Thyroid gland (tissue), 4 donors: Measurements from ENCODE around the gene FAM47E. TPM values are rescaled to one million over a fixed set of nuclear protein-coding genes. Genes with fewer than 3 reads are reported as not detected.

ENCODE experiments used
- DNase-seq, 2 donors: peaks; one replicate each; pipeline ENCODE4 v3.0.0-alpha.2; 2019
- H3K27ac ChIP-seq, 3 donors: fragments of 200-600 bp; sonication (generic); 1 replicate in 2 of 3; 2 replicates in 1 of 3; pipeline ENCODE4 v1.5.1; 2016 to 2019; ENCODE audit warnings: mild to moderate bottlenecking in 1 of 3, moderate library complexity in 1 of 3
- H3K27me3 ChIP-seq: fragments of 200-600 bp; sonication (generic); one replicate; pipeline ENCODE4 v1.5.1; 2019
- H3K36me3 ChIP-seq, 2 donors: fragments of 200-600 bp; sonication (generic); one replicate each; pipeline ENCODE4 v1.5.1; 2016 to 2019
- H3K4me1 ChIP-seq, 2 donors: fragments of 200-600 bp; sonication (generic); one replicate each; pipeline ENCODE4 v1.5.1; 2017 to 2019
- H3K4me3 ChIP-seq, 3 donors: fragments of 200-600 bp; sonication (generic); replicated peaks in 1 of 3; 1 replicate in 2 of 3; 2 replicates in 1 of 3; pipeline ENCODE4 v1.5.1; 2016; ENCODE audit warnings: mild to moderate bottlenecking in 1 of 3
- H3K9me3 ChIP-seq: fragments of 200-600 bp; sonication (generic); one replicate; pipeline ENCODE4 v1.5.1; 2017
- CTCF ChIP-seq, 6 experiments: fragments of 200-600 bp in 3 of 6; fragments of 450-650 bp in 3 of 6; sonication (generic) in 3 of 6; IDR thresholded peaks; one replicate each; pipeline ENCODE4 v1.5.1; 2016 to 2019; ENCODE audit warnings: antibody characterized with exemption in 6 of 6, mild to moderate bottlenecking in 2 of 6, inconsistent platforms in 1 of 6, moderate library complexity in 1 of 6
- POLR2A ChIP-seq, 2 donors: fragments of 450-650 bp; IDR thresholded peaks; one replicate each; pipeline ENCODE4 v1.6.1; 2017; ENCODE audit warnings: antibody characterized with exemption in 2 of 2, mild to moderate bottlenecking in 2 of 2, moderate library complexity in 1 of 2
- WGBS, 2 donors: methylation state at CpG; one replicate each; pipeline ENCODE4 v1.1.5; 2017; 5-methylcytosine and 5-hydroxymethylcytosine counted together
- intact Hi-C: fragments of 100-400 bp; cut with DNase I; formaldehyde crosslinking; loops from one replicate; pipeline ENCODE4 v1.15.1; 2023
- total RNA-seq, 4 donors: library from RNA; depleted of rRNA; stranded (reverse); fragments of >200 nt; gene quantifications; one replicate each; pipeline ENCODE4 v1.2.3, GENCODE V29; 2016

FAM47E gene
- total RNA-seq, 4 donors from 2014 or later = 9.7 to 16.9 (median 13.7) TPM

DNA sequence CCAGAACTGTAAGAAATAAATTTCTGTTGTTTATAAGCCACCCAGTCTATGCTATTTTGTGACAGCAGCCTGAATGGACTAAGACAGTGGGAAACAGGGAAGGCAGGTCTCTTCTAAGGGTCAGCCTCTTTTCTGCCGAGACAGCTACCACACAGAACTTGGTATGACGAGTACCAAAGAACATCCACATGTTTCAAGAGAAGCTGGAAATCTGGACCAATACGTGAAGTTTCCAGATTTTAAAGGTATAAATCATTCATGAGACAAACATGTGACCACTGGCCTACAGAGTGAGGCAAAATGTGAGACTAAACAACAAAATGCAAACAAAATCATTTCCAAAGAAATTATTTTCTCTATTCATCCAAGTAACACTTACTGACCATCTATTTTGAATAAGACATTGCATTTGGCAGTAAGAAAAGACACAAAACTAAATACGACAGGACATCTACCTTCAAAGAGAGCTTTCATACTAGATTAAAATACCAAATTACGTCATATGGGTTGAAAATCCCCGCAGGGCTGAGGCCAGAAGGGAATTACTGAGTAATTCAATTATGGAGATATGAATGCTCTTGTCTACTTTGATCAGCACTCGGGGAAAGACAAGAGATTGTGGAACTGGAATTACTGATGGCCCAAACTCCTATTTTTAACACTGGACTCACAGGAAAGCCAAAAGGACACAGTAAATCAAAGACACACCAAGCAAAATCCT is 45.1 kb upstream of the FAM47E start:
- 82 to 83% methylated on average over 7 of the region's 7 CpGs for WGBS, 2 donors
- no peak for TF ChIP-seq POLR2A (IDR thresholded peaks at IDR 0.05)
- no peak for TF ChIP-seq CTCF (IDR thresholded peaks at IDR 0.05)

GRCh38 chr4:76207549-76207948 is 44.0 kb upstream of the FAM47E start:
- intact Hi-C loops = no loop called here
- Histone ChIP-seq H3K4me1 (peaks cover 29 to 79% of the 10 kb centered on the region in 2 donors), H3K9me3 (no peaks in the 10 kb centered on the region), H3K4me3 (no peak overlapping the region), H3K27me3 (no peaks in the 10 kb centered on the region), H3K36me3 (no peaks in the 10 kb centered on the region), H3K27ac (peak overlapping the region in 2 of 3 donors; percentile 86 to 88)
- TF ChIP-seq POLR2A (IDR thresholded peaks at IDR 0.05) = no peak
- TF ChIP-seq CTCF (IDR thresholded peaks at IDR 0.05) = no peak
- DNase-seq = no peak

More for the DNA sequence above, 45.1 kb upstream of the FAM47E start:
- intact Hi-C loops = no loop called here
- Histone ChIP-seq H3K36me3 (no peaks in the 10 kb centered on the region), H3K27me3 (no peaks in the 10 kb centered on the region), H3K4me1 (peaks cover 19 to 73% of the 10 kb centered on the region in 2 donors), H3K4me3 (no peak overlapping the region), H3K27ac (peak overlapping the region in 1 of 3 donors; percentile 16), H3K9me3 (no peaks in the 10 kb centered on the region)
- no peak for DNase-seq

DNA sequence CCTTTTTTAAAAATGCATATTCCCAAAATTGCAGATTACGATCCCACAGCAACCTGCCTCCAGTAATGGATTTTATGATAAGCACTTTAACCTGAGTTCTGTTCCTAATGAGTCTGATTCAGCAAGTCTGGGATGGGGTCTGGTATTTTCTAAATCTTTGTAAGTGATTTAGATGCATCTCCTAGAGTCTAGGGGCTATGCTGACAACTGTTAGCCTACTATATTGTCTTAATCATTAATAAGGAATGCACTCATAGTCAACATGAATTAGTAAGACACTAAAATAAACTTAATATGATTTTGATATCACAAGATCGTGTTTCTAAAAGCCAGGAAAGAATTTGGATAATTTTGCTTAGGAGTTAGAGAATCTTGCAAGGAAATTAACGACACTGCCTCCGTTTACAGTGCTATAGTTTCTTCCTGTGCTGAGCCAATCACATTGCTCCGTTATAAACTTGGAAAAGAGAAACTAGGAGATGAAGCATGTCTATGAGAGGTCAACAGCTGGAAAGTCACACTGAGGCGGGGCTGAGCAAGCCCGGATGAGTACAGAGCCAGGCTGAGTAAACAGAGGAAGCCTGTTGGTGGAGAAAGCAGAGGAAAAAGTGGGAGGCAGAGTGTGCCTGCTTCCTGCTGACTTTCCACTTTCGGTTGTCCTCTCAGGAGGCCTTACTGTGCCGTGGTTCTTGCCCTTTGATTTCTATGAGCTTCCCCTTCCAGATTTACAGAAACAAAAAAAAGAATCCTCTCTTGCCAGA is 43.3 kb upstream of the FAM47E start:
- no peak overlapping the region for H3K4me3 ChIP-seq
- DNase-seq = peak; percentile 73 to 82
- no peaks in the 10 kb centered on the region for H3K9me3 ChIP-seq
- WGBS, 2 donors = 27 to 36% methylated on average over 9 of the region's 9 CpGs
- H3K4me1 ChIP-seq = peaks cover 32 to 76% of the 10 kb centered on the region in 2 donors
- peak overlapping the region; percentile 86 to 88 (median 88) for H3K27ac ChIP-seq
- no peaks in the 10 kb centered on the region for H3K36me3 ChIP-seq
- intact Hi-C loops = no loop called here
- peak in 1 of 2 donors; percentile 51 for TF ChIP-seq POLR2A (IDR thresholded peaks at IDR 0.05)
- no peak for TF ChIP-seq CTCF (IDR thresholded peaks at IDR 0.05)
- no peaks in the 10 kb centered on the region for H3K27me3 ChIP-seq

GRCh38 chr4:76209881-76210280 is 41.6 kb upstream of the FAM47E start:
- no peaks in the 10 kb centered on the region for H3K27me3 ChIP-seq
- peak overlapping the region in 2 of 3 donors; percentile 86 to 88 for H3K27ac ChIP-seq
- H3K4me1 ChIP-seq = peaks cover 41 to 81% of the 10 kb centered on the region in 2 donors
- H3K36me3 ChIP-seq = no peaks in the 10 kb centered on the region
- no peaks in the 10 kb centered on the region for H3K9me3 ChIP-seq
- intact Hi-C loops = no loop called here
- TF ChIP-seq CTCF (IDR thresholded peaks at IDR 0.05) (no peak), POLR2A (IDR thresholded peaks at IDR 0.05) (no peak)
- H3K4me3 ChIP-seq = no peak overlapping the region
- no peak for DNase-seq
- 76 to 96% methylated on average over 4 of the region's 4 CpGs for WGBS, 2 donors

GRCh38 chr4:76210452-76210851 is 41.1 kb upstream of the FAM47E start:
- DNase-seq = no peak
- no peaks in the 10 kb centered on the region for H3K9me3 ChIP-seq
- no peaks in the 10 kb centered on the region for H3K36me3 ChIP-seq
- peak overlapping the region; percentile 17 to 88 (median 86) for H3K27ac ChIP-seq
- TF ChIP-seq CTCF (IDR thresholded peaks at IDR 0.05) = no peak
- no peak for TF ChIP-seq POLR2A (IDR thresholded peaks at IDR 0.05)
- H3K4me3 ChIP-seq = no peak overlapping the region
- peaks cover 42 to 81% of the 10 kb centered on the region in 2 donors for H3K4me1 ChIP-seq
- H3K27me3 ChIP-seq = no peaks in the 10 kb centered on the region
- intact Hi-C loops = no loop called here
- WGBS, 2 donors = 65 to 66% methylated on average over 4 of the region's 4 CpGs
